GM18867 (cell line): ENCODE data around the gene MSH5.

Source experiments
- ATAC-seq: cut with Tn5 transposase; IDR thresholded peaks from one replicate; pipeline ENCODE4 v1.9.1; 2021; ENCODE audit warnings: mild to moderate bottlenecking, moderate library complexity; ENCODE audit not compliant: unreplicated experiment

Gene MSH5

DNA sequence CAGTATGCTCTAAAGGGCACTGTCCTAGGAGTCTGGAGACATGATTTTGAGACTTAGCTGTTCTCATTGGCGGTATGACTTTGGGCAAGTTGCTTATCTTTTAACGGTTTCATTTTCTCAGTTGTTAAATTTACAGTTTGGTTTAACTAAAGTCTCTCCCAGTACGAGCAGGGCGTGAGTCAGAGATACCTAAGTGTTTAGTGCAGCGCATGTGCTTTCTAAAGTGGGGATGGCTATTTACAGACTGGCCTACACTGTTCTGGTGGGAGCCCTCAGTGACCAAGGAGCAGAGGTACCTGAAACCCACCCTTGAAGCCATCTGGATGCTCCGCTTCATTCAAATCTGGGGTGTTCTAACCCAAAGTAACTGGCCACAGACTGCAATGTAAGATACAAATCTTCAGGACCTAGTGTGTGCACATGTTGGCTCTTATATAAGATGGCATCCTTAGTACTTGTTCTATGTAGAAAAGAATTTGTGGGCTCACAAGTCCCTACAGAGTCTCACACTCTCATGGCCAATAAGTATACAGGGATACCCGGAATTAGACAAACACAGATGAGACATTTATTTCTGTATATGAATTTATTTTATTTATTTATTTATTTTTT is 10.7 kb downstream of the MSH5 start:
- ATAC-seq = no peak

DNA sequence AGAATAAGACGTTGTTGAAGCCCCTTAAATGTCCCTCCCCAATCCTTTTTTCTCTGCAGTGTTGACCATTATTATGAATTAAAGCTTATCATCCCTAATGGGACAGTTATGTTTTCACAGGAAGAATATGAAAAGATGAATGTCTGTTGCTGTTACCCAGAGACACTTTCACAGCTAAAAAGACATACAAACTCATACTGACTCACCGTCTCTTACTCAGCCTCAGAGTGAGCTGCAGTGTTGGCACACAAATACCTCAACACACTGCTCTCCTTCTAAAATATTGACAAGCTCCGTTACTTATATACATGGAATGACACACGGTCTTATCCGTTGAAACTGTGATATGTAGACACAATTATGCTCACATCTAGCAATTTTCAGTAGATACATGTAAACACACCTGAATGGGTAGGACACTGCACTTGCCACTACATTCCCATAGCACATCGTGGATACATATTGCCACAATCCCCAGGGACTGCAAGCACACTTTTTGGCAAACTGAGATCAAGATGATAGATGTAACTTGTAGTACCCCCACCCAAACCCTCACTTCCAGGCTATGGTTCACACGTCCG is 13.0 kb downstream of the MSH5 start:
- ATAC-seq = no peak

DNA sequence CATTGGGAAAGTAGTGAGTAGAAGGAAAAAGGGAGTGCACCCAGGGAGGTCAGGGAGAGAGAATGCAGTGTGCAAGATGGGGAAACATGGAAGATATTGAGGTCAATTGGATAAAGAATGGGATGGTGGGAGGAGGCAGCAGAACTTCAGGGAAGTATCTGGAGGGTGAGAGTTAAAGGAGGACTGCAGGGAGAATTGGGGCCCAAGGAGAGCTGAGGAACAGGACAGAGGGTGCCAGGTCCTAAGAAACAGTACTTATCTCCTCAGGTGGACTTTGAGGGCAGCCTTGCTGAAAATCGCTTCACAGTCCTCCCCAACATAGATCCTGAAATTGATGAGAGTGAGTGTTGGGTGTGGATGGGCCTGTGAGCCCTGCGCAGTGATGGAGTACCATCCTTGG is 18.5 kb downstream of the MSH5 start:
- ATAC-seq = no peak

DNA sequence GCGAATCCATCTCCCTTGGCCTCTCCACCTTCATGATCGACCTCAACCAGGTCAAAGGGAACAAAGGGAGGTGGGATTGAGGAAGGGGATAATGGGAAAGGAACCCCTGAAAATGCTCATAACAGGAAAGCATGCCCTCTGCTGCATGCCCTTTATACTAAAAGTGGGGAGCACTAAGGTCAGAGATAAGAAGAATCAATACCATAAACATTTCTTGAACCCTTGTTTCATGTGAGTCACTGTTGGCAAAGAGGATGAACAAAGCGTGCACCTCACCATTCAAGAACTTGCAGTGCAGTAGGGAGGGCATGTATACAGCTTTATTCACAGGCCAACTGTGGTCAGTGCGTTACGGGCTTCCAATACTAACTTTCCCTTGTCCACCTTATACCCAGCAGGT is 21.0 kb downstream of the MSH5 start:
- no peak for ATAC-seq

DNA sequence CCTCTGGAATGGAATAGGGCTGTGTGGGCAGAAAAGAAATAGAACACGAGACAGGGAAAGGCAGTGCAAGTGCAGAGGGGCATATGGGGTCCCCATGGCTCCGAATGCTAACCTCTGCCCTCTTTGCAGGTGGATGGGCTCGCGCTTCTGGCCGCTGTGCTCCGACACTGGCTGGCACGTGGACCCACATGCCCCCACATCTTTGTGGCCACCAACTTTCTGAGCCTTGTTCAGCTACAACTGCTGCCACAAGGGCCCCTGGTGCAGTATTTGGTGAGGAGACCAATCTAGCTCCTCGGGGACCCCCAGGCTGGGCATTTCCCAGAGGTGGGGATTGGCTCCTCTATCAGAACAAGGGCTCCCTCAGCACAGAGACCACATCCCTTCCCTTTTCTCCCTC is 21.5 kb downstream of the MSH5 start:
- no peak for ATAC-seq

DNA sequence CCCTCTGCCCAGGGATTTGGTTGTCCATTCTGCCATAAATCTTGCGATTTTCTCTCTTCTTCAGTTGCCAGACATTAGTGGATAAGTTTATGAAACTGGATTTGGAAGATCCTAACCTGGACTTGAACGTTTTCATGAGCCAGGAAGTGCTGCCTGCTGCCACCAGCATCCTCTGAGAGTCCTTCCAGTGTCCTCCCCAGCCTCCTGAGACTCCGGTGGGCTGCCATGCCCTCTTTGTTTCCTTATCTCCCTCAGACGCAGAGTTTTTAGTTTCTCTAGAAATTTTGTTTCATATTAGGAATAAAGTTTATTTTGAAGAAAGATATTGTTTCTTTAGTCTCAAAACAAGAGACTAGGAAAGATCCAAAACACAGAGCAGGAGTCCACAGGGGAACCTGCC is 22.6 kb downstream of the MSH5 start, which contains the start of gene SAPCD1:
SAPCD1 (plus strand) TSS at position 301 of the 400 bp plus-strand sequence. CDS start 399 bp downstream, outside the sequence.
- no peak for ATAC-seq

DNA sequence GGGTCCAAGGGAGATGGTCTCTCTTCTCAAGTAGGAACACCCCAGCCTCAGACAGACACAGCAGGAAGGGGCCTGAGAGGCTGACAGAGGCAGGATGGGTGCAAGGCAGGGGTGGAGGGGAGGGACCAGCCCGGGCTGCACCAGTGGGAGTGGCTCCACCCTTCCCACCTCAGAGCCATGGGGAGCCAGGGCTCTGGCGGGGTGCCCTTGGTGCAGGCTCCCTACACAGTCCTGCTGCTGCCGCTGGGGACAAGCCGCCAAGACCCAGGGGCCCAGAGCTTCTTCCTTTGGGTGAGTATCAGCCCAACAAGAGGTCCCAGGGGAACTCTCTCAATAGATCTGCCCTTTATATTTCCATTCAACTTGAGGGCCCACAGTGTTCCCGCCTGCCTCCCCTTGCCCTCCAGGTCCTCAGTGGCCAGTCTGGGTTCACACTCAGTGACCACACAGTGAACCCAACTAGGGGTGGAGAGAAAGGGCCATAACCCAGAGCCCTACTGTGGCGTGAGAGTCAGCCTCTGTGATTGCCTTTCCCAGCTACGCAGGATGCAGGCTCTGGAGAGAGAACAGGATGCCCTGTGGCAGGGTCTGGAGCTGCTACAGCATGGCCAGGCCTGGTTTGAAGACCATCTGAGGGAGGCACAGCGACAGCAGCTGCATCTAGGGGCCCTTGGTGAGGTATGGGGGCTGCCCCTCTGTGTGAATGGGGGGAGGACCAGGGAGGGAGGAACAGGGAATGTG is 23.2 kb downstream of the MSH5 start:
- no peak for ATAC-seq

DNA sequence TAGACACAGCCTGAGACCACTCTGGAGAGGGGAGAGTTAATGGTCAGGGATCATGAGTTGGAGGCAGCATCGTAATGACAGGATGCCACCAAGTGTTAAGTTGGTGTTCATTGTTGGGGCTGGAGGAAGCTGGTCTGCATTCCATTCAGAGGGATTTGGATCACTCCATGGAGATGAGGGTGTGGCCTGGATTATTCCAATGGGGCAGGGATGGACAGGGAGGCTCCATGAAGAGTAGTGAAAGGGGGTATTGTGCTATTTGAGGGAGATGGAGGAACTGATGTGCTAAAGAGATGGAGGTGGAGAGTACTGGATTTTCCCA is 23.8 kb downstream of the MSH5 start:
- ATAC-seq = no peak

DNA sequence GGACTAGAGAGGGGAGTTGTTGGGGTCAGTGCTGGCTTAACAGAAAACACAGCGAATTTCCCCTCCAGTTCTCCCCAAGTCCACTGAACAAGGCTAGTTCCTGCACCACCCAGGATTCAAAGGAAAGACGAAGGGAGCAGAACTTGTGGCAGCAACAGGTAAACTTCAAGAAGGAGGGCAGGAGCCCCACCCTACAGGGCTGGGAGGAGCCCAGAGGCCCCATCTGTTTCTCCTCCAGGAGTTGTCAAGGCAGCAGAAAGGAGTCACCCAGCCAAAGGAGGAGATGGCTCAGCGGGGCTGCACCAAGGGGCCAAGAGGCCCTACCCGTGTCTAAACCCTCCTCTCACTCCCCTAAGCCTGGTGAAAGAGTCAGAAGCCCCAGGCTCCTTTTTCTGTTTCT is 24.4 kb downstream of the MSH5 start:
- ATAC-seq = no peak

DNA sequence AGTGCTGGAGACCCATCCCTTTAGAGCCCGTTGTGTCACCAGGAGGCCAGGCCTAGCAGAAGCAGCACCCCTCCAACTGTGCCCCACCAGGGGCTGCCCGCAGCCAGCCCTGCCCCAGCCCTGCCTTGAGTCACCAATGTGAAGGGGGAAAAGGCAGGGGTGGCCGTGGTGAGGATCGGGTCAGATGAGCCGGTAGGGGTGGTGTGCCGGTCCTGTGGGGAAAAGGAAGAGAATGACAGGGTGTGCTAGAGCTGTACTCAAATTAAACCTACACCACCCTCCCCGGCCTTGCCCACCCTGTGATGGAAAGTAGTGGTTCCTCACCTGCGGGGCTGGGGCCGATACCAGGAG is 25.7 kb downstream of the MSH5 start:
- ATAC-seq = no peak

DNA sequence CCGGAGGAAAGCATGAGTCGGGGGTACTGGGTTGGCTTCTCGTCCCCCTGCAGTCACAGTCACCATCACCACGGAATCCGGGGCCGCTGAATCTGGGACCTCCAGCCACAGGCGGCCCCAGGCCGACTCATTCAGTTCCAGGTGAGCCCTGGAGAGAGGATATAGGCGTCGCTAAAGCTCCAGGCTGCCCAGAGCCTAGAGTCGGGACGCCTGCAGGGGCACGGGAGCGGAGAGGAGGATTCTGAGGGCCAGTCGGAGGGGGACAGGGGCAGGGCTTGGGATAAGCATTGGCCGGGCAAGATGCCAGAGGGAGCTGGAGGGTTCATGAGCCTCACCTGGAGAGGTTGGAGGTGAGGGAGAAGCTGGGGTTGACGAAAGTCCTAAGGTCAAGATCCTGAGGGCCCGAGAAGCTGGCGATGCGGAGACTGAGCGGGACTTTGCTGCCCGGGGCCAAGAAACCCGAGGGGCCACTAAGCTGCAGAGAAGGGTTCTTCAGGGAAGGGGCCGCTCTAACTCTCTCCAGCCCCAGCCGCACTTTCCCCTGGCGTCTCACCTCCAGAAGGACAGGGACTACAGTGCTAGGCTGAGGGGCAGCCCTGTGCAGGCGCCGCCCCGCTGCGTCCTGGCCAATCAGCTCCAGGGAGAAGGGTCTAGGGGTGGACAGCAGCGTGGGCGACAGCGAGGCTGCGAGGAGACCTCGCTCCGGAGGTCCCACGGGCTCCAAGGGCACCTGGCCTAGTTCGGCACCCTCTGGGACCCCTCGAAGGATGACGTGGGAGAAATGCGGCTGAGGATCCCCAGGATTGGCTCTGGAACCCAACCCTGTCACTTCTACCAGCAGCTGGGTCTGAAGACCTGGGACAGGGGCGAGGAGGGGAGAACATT is 26.3 kb downstream of the MSH5 start:
- no peak for ATAC-seq

DNA sequence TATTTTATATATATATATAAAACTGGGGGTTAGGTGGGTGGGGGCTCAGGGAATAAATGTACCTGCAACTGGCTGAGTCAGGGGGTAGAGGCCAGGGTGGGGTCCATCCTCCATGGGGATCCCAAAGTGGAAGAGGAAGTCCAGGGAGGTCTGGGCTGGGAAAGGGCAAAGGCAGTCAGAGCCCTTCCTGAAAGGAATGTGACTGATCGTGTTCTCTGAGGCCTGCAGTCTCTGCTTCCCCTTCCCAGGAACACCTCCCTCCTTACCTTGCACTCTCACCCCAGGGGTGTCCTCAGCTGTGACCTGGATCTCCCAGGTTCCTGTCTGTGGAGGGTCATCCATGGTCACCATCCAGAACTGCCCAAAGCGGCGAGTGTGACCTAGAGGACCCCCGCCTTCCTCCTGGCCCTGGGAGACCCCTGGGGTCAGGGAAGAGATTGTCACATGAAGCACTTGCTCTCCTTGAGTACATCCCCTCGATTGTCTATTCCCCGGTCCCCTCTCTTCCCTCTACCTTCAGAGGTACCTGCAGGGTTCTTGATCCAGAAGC is 27.4 kb downstream of the MSH5 start:
- no peak for ATAC-seq

DNA sequence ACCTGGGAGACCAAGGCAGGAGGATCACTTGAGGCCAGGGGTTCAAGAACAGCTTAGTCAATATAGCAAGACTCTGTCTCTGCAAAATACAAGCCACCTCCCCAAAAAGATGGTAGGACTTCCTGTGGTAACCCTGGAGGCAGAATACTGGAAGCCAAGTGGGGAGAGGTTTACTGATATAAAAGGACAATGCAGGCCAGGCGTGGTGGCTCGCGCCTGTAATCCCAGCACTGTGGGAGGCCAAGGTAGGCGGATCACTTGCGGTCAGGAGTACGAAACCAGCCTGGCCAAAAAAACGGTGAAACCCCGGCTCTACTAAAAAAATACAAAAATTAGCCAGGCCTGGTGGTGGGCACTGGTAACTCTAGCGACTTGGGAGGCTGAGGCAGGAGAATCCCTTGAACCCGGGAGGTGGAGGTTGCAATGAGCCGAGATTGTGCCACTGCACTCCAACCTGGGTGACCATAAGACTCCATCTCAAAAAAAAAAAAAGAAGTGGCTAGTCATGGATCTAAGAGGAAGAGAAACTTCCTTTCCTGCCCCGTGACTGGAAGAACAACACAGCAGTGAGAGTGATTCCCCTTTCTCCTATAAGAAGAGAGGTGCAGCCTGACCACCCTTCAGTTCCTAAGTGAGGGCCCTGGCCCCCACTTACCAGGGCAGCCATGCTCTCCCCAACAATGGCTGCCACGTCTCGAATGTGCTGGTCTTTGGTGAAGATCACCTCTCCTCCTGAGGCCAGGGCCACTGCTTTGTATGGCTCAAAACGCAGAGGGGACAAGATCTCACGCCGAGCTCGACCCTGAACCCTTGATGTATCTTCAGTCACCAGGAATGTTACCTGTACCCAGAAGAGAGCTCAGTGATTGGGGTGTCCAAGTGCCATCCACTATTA is 28.8 kb downstream of the MSH5 start:
- ATAC-seq = no peak

DNA sequence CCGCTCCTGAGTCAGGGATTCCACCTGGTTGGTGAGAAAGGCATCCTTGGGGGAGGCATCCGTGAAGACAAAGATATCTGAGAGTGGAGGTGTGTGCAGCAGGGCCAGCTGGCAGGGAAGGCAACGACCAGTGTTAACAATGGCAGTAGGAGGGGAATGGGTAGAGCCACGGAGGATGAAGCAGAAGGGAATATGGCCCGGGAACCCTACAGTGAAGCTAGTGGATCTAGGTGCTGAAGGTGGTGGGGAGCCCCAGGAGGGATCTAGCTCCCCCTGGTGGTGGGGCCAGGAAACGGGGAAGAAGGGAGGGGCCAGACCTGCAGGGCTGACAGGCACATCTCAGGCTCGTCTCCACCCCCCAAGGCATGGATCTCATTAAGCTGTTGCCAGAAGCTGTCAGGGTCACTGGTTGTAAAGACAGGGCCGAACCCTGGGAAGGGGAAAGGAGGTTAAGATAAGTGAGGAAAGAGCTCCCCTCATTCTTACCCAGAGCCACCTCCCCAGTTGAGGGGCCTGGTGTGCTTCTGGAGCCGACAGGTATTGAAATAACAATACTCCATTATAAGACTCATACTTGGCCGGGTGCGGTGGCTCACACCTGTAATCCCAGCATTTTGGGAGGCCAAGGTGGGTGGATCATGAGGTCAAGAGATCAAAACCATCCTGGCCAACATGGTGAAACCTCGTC is 30.0 kb downstream of the MSH5 start:
- no peak for ATAC-seq

DNA sequence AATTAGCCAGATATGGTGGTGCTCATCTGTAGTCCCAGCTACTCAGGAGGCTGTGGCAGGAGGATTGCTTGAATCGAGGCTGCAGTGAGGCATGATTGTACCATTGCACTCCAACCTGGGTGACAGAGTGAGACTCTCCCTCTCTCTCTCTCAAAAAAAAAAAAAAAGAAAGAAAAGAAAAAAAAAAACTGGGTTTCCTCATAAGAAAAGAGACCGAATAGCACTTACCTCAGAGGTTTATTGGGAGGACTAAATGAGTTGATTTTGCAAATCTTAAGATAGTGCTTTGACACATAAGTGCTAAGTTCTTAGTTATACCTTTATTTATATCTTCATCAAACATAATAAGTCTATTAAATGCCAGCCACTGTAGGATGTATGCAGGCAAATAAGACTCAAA is 31.1 kb downstream of the MSH5 start:
- no peak for ATAC-seq

DNA sequence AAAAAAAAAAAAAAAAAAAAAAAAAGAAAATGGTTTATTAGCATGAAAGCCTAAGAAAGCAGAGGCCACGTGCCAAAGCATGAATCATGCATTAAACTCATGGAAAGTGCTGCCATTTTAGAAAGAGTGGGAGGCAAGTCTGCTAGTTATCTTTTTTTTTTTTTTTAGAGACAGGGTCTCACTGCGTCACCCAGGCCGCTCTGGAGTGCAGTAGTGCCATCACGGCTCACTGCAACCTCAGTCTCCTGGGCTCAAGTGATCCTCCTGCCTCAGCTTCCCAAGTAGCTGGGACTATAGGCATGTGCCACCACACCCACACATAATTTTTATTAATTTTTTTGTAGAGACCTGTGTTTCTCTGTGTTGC is 32.2 kb downstream of the MSH5 start:
- no peak for ATAC-seq

DNA sequence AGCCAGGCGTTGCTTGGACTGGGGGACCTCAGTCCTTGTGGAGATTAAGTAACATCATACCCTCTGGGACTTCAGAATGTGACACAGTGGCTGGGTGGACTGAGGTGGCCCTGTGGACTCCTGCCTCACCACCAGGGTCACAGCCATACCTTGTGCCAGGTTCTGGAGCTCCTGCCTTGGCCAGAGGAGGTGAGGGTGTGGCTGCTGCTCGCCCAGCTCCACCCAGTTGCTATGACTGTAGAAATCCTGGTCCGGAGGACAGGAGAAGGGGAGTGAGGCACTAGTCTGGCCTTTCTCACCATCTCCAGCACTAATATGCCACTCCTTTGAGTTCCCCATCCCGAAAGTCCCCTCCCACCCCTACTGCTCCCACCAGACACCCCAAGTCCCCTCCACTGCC is 35.4 kb downstream of the MSH5 start:
- no peak for ATAC-seq

DNA sequence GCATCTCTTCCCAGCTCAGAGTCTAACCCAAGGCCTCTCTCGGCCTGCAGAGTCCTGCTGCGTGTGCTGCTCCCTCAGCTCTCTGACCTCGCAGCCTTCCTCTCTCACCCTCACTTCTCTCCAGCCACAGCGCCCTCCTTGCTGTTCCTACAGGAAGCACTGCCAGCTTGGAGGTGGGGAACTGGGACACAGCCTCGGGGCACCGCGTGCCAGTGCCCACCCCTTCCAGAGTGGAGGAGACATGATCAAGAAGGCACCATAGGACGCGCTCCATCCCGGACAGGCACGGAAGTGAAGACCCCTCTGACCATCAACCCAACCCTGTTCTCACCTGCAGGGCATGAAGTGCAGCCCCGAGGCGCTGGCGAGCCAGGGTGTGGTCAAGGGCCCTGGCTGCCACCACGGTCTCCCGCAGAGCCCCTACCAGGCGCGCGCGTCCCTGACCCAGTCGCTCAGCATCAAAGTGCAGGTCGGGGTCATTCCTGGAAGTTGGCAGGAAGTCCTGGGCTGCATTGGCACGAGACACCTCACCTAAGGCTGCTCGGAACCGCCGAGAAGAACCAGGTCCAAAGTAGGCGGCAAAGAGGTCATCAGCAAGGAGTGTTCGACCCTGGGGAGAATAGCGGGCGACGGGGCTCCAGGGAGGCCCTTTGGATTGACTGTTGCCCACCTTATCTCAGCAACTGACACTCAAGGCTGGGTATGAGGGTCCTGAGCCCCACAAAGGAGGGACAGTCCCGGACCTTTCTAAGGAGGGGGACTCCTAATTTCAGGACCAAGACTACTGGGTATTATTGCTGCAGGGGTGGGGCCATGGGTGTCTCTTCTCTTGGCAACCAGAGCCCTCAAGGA is 36.1 kb downstream of the MSH5 start:
- ATAC-seq = no peak

DNA sequence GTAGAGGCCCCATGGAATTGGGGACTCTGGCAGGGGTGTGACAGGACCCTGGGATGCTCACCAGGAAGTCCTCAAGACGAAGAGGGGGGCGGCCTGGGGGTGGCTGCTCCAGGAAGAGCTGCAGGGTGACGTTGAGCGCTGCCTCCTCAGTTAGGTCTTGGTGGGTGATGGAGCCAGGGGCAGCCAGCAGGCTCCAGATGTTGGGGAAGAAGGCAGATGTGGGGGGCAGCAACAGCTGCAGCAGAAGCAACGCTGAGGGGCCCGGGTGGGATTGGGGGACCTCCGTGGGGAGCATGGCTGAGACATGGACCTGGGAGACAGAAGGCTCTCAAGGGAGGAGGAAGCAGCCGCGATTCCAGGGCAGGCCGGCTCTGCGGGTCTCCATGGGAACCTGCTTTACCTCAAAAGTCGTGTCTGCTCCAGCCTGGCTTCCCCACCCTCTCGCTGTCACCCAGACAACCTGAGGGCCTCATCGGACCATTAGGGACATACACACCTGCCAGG is 36.7 kb downstream of the MSH5 start:
- no peak for ATAC-seq
